IMR-90 (cell line): ENCODE measurements around the gene ASB7.

Experiments used
- BHLHE40 ChIP-seq: fragments of 150-350 bp; IDR thresholded peaks from 2 replicates; pipeline ENCODE4 v1.6.1; 2016; ENCODE audit warnings: mild to moderate bottlenecking, low read depth, low read length
- CEBPB ChIP-seq: IDR thresholded peaks from 2 replicates; pipeline ENCODE4 v1.6.1; 2012; ENCODE audit warnings: low read depth, low read length, improper control_type of control experiment
- CTCF ChIP-seq: conservative IDR thresholded peaks from 2 replicates; pipeline ENCODE4 v1.5.1; 2012; ENCODE audit warnings: mild to moderate bottlenecking, low read depth, low read length, improper control_type of control experiment
- ELK1 ChIP-seq: fragments of 150-350 bp; IDR thresholded peaks from 2 replicates; pipeline ENCODE4 v1.6.1; 2016; ENCODE audit warnings: low read depth, mild to moderate bottlenecking, low read length, moderate library complexity, borderline replicate concordance
- FOS ChIP-seq: fragments of 150-350 bp; IDR thresholded peaks from 2 replicates; pipeline ENCODE4 v1.6.1; 2016; ENCODE audit warnings: low read depth, low read length
- NFE2L2 ChIP-seq: fragments of 150-350 bp; IDR thresholded peaks from 2 replicates; pipeline ENCODE4 v1.6.1; 2016; ENCODE audit warnings: low read depth, mild to moderate bottlenecking, low read length
- POLR2A ChIP-seq: IDR thresholded peaks from 2 replicates; pipeline ENCODE4 v1.6.1; 2012; ENCODE audit warnings: mild to moderate bottlenecking, low read depth, low read length
- RFX5 ChIP-seq: IDR thresholded peaks from 2 replicates; pipeline ENCODE4 v1.8.0; 2012; ENCODE audit warnings: low read depth, mild to moderate bottlenecking, low read length, moderate library complexity
- SMC3 ChIP-seq: fragments of 150-350 bp; IDR thresholded peaks from 2 replicates; pipeline ENCODE4 v1.6.1; 2016; ENCODE audit warnings: low read depth, mild to moderate bottlenecking, antibody characterized with exemption, low read length, moderate library complexity
- TF ChIP-seq, protein P1 (sequence below): fragments of 150-350 bp; IDR thresholded peaks from 2 replicates; pipeline ENCODE4 v1.6.1; 2017; ENCODE audit warnings: mild to moderate bottlenecking, antibody characterized with exemption, low read length, low read depth

GRCh38 chr15:100595964-100596363 lies 6.4 kb upstream of the ASB7 start:
- TF ChIP-seq CTCF = no peak
- no peak for TF ChIP-seq POLR2A
- TF ChIP-seq, protein P1, sequence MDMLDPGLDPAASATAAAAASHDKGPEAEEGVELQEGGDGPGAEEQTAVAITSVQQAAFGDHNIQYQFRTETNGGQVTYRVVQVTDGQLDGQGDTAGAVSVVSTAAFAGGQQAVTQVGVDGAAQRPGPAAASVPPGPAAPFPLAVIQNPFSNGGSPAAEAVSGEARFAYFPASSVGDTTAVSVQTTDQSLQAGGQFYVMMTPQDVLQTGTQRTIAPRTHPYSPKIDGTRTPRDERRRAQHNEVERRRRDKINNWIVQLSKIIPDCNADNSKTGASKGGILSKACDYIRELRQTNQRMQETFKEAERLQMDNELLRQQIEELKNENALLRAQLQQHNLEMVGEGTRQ = no peak
- TF ChIP-seq RFX5 = no peak
- TF ChIP-seq CEBPB = no peak
- TF ChIP-seq BHLHE40 = no peak
- TF ChIP-seq FOS = no peak
- no peak for TF ChIP-seq NFE2L2
- TF ChIP-seq SMC3 = no peak
- TF ChIP-seq ELK1 = no peak
